GM19468 (cell line): ENCODE measurements around the gene HTR4.
A peak's percentile ranks its signal among the peaks of the same experiment; 100 is the strongest.
"Not testable (repeated sequence)": the region's sequence is repeated elsewhere in the genome, so short reads cannot be mapped to it uniquely, and the experiment has no call there.

Experiments used
- ATAC-seq: cut with Tn5 transposase; IDR thresholded peaks from one replicate; pipeline ENCODE4 v1.9.1; 2021; ENCODE audit warnings: mild to moderate bottlenecking, moderate library complexity, moderate number of reproducible peaks; ENCODE audit not compliant: unreplicated experiment; ENCODE audit errors: extremely low read depth

Gene HTR4

GRCh38 chr5:148484651-148485050 is 169.7 kb downstream of the HTR4 start:
- no peak for ATAC-seq

GRCh38 chr5:148483750-148484149 is 170.6 kb downstream of the HTR4 start:
- ATAC-seq: no peak

GRCh38 chr5:148482697-148483462 is 171.4 kb downstream of the HTR4 start:
- no peak for ATAC-seq

GRCh38 chr5:148482196-148482595 is 172.1 kb downstream of the HTR4 start:
- no peak for ATAC-seq

- ATAC-seq: no peak
Observed at GRCh38 chr5:148477429-148477828, 176.9 kb downstream of the HTR4 start.

GRCh38 chr5:148476302-148476701 is 178.0 kb downstream of the HTR4 start:
- no peak for ATAC-seq

- no peak for ATAC-seq
Observed at GRCh38 chr5:148474025-148474511, 180.3 kb downstream of the HTR4 start.

GRCh38 chr5:148471379-148471778 is 182.9 kb downstream of the HTR4 start:
- no peak for ATAC-seq

- ATAC-seq: no peak
Observed at GRCh38 chr5:148469501-148469935, 184.8 kb downstream of the HTR4 start.

GRCh38 chr5:148468746-148469145 is 185.6 kb downstream of the HTR4 start:
- ATAC-seq: not testable (repeated sequence)

- ATAC-seq: no peak
Observed at GRCh38 chr5:148467958-148468357, 186.4 kb downstream of the HTR4 start.

GRCh38 chr5:148466236-148466580 is 188.1 kb downstream of the HTR4 start:
- ATAC-seq: no peak

- no peak for ATAC-seq
Observed at GRCh38 chr5:148465381-148466235, 188.7 kb downstream of the HTR4 start.

GRCh38 chr5:148459669-148460068 is 194.7 kb downstream of the HTR4 start:
- ATAC-seq: no peak

GRCh38 chr5:148458036-148458888 is 196.1 kb downstream of the HTR4 start:
- ATAC-seq: no peak

- ATAC-seq: peak; percentile 44
Observed at GRCh38 chr5:148457183-148457620, 197.1 kb downstream of the HTR4 start.

GRCh38 chr5:148455185-148455584 is 199.1 kb downstream of the HTR4 start:
- no peak for ATAC-seq

GRCh38 chr5:148454576-148454975 is 199.8 kb downstream of the HTR4 start:
- ATAC-seq: no peak

GRCh38 chr5:148452499-148453193 is 201.7 kb downstream of the HTR4 start:
- no peak for ATAC-seq

- ATAC-seq: no peak
Observed at GRCh38 chr5:148446611-148447010, 207.7 kb downstream of the HTR4 start.
